PC-9 (cell line): ENCODE results near the gene UMAD1.

Source experiments
- CTCF ChIP-seq: fragments of 200-600 bp; sonication (generic); conservative IDR thresholded peaks from 2 replicates; pipeline ENCODE4 v1.6.1; 2017; ENCODE audit warnings: mixed run types, antibody characterized with exemption, mild to moderate bottlenecking, moderate library complexity
- EZH2 ChIP-seq: fragments of 200-600 bp; sonication (generic); IDR thresholded peaks from 2 replicates; pipeline ENCODE4 v1.8.0; 2017; ENCODE audit warnings: antibody characterized with exemption, low read depth

GRCh38 chr7:7653593-7654187 is 13.1 kb downstream of the UMAD1 start:
- TF ChIP-seq CTCF (peak; percentile 71), EZH2 (no peak)
